K562 (cell line): ENCODE data around the gene NUDT15. TPM values are rescaled to one million over a fixed set of nuclear protein-coding genes. Genes with fewer than 3 reads are reported as not detected.

Experiments
- ATAC-seq: fragments of 200-7000 bp; cut with Tn5 transposase; 3 replicates; pipeline ENCODE4 v1.9.1; 2020; ENCODE audit warnings: moderate library complexity
- BruUV-seq: library from RNA; stranded (reverse); fragments of 400-500 nt; replicated peaks from 2 replicates; lab custom pipeline; 2021; lab: Mats Ljungman, UMichigan
- CTCF ChIA-PET: fragments of 300-600 bp; formaldehyde crosslinking; extraction: SDS; loops from one replicate; lab custom pipeline; 2021; ENCODE audit warnings: low intra/inter-chr PET ratio; lab: Yijun Ruan, JAX
- POLR2A ChIA-PET: fragments of 300-600, 350-650 bp; sonication (Branson Sonifier 250); formaldehyde crosslinking; extraction: SDS; loops from one replicate; lab custom pipeline; 2021; ENCODE audit warnings: antibody characterized with exemption, inconsistent platforms; lab: Yijun Ruan, JAX
- DNase-seq, 4 experiments: peaks; one replicate each; pipeline versions ENCODE4 v3.0.0 to v3.0.0-alpha.2; 2011 to 2018; ENCODE audit warnings: low spot score in 3 of 4, mixed read lengths in 3 of 4; ENCODE audit errors: extremely low read depth in 1 of 4
- FAIRE-seq: peaks from 2 replicates; lab custom pipeline; 2011; peaks lifted over from hg19 to GRCh38; lab: Jason Lieb, UNC
- H2AFZ ChIP-seq: 2 replicates; pipeline ENCODE4 v1.6.0; 2011; ENCODE audit warnings: low read depth, low read length, control low read depth, inconsistent platforms
- H3K27ac ChIP-seq: fragments of 200-600 bp; 3 replicates; pipeline ENCODE4 v1.8.0; 2011; ENCODE audit warnings: low read depth, mild to moderate bottlenecking, control low read depth, inconsistent platforms, low read length, moderate library complexity, mixed read lengths; ENCODE audit errors: extremely low read depth
- H3K27me3 ChIP-seq, 2 experiments: fragments of 300-600 bp in 1 of 2; 2 replicates in 1 of 2; 3 replicates in 1 of 2; pipeline versions ENCODE4 v1.6.0 to v1.8.0; 2011; ENCODE audit warnings: inconsistent platforms in 2 of 2, low read length in 2 of 2, mild to moderate bottlenecking in 1 of 2, mixed read lengths in 1 of 2, moderate library complexity in 1 of 2; ENCODE audit not compliant: control insufficient read depth in 2 of 2, insufficient read depth in 2 of 2
- H3K36me3 ChIP-seq: fragments of 300-600 bp; 3 replicates; pipeline ENCODE4 v1.8.0; 2011; ENCODE audit warnings: mild to moderate bottlenecking, low read length, inconsistent platforms; ENCODE audit not compliant: control insufficient read depth, insufficient read depth
- H3K4me1 ChIP-seq, 2 experiments: fragments of 200-600 bp in 1 of 2; replicated peaks in 1 of 2; 2 replicates in 1 of 2; 3 replicates in 1 of 2; pipeline versions ENCODE4 v1.5.1 to v1.8.0; 2011; ENCODE audit warnings: inconsistent platforms in 2 of 2, low read length in 2 of 2, mild to moderate bottlenecking in 1 of 2, mixed read lengths in 1 of 2, moderate library complexity in 1 of 2; ENCODE audit not compliant: control insufficient read depth in 2 of 2, insufficient read depth in 2 of 2
- H3K4me2 ChIP-seq: 2 replicates; pipeline ENCODE4 v1.6.1; 2011; ENCODE audit warnings: low read length, control low read depth, inconsistent platforms, mixed read lengths; ENCODE audit not compliant: insufficient read depth
- H3K4me3 ChIP-seq: fragments of 200-600 bp; sonication (generic), shearing (Covaris generic); 2 replicates; pipeline ENCODE4 v1.5.1; 2016; ENCODE audit warnings: control low read depth, inconsistent platforms
- H3K79me2 ChIP-seq: fragments of 200-600 bp; 3 replicates; pipeline ENCODE4 v1.8.0; 2011; ENCODE audit warnings: low read length, inconsistent platforms; ENCODE audit not compliant: control insufficient read depth, insufficient read depth
- H3K9ac ChIP-seq, 2 experiments: 2 replicates each; pipeline versions ENCODE4 v1.6.0 to v1.6.1; 2011; ENCODE audit warnings: low read depth in 2 of 2, low read length in 2 of 2, control low read depth in 1 of 2, inconsistent platforms in 1 of 2, mild to moderate bottlenecking in 1 of 2, mixed read lengths in 1 of 2; ENCODE audit not compliant: insufficient read depth in 1 of 2
- H3K9me1 ChIP-seq: one replicate; pipeline ENCODE4 v1.6.0; 2011; ENCODE audit warnings: inconsistent platforms, mild to moderate bottlenecking, low read length, moderate library complexity; ENCODE audit not compliant: control insufficient read depth, insufficient read depth
- H3K9me3 ChIP-seq: replicated peaks from 2 replicates; pipeline ENCODE4 v1.5.1; 2011; ENCODE audit warnings: low read depth, low read length, inconsistent platforms; ENCODE audit not compliant: control insufficient read depth, insufficient read depth
- H4K20me1 ChIP-seq: replicated peaks from 2 replicates; pipeline ENCODE4 v1.6.1; 2011; ENCODE audit warnings: low read length, inconsistent platforms, mixed read lengths; ENCODE audit not compliant: control insufficient read depth, insufficient read depth
- BRCA1 ChIP-seq, 2 experiments: fragments of 450-650 bp in 1 of 2; sonication (generic) in 1 of 2; formaldehyde crosslinking in 1 of 2; IDR thresholded peaks; 2 replicates each; pipeline versions ENCODE4 v1.5.0 to v1.6.1; 2017 to 2020; ENCODE audit warnings: mild to moderate bottlenecking in 1 of 2, missing genetic modification reagents in 1 of 2
- CCAR2 ChIP-seq: fragments of 200-400 bp; formaldehyde crosslinking; IDR thresholded peaks from 2 replicates; pipeline ENCODE4 v1.6.1; 2017; ENCODE audit warnings: mild to moderate bottlenecking, low read depth, low read length
- ELK1 ChIP-seq: sonication (generic); formaldehyde crosslinking; IDR thresholded peaks from 2 replicates; pipeline ENCODE4 v1.8.1; 2022; ENCODE audit warnings: missing genetic modification reagents
- GTF2B ChIP-seq: IDR thresholded peaks from 2 replicates; pipeline ENCODE4 v1.6.1; 2011; ENCODE audit not compliant: insufficient read length; ENCODE audit errors: extremely low read depth
- HMG20A ChIP-seq: fragments of 450-650 bp; formaldehyde crosslinking; conservative IDR thresholded peaks from 2 replicates; pipeline ENCODE4 v1.4.0; 2020; ENCODE audit warnings: mild to moderate bottlenecking, mixed read lengths
- HNRNPH1 ChIP-seq: fragments of 200-400 bp; formaldehyde crosslinking; optimal IDR thresholded peaks from 2 replicates; pipeline ENCODE3; 2017; ENCODE audit warnings: low read depth, mild to moderate bottlenecking, low read length, moderate library complexity
- IRF2 ChIP-seq: sonication (generic); formaldehyde crosslinking; IDR thresholded peaks from 2 replicates; pipeline ENCODE4 v1.8.1; 2022; ENCODE audit warnings: mild to moderate bottlenecking, missing genetic modification reagents
- JUN ChIP-seq, 2 experiments: sonication (generic) in 1 of 2; formaldehyde crosslinking in 1 of 2; IDR thresholded peaks; 2 replicates each; pipeline versions ENCODE4 v1.6.1 to v1.8.0; 2012 to 2022; ENCODE audit warnings: borderline replicate concordance in 2 of 2, mild to moderate bottlenecking in 2 of 2, improper control_type of control experiment in 1 of 2, low read depth in 1 of 2, low read length in 1 of 2, missing genetic modification reagents in 1 of 2
- NKRF ChIP-seq: fragments of 450-650 bp; IDR thresholded peaks from 2 replicates; pipeline ENCODE4 v1.6.1; 2016; ENCODE audit warnings: borderline replicate concordance
- POLR3A ChIP-seq: IDR thresholded peaks from 2 replicates; pipeline ENCODE4 v1.6.1; 2011; ENCODE audit warnings: borderline replicate concordance, mild to moderate bottlenecking, moderate library complexity; ENCODE audit not compliant: insufficient read length, insufficient read depth; ENCODE audit errors: extremely low read depth
- PTRF ChIP-seq: fragments of 450-650 bp; IDR thresholded peaks from 2 replicates; pipeline ENCODE4 v1.6.1; 2016; ENCODE audit warnings: mild to moderate bottlenecking, missing genetic modification characterization, missing compliant biosample characterization
- RBBP5 ChIP-seq: fragments of 200-600 bp; sonication (generic); IDR thresholded peaks from 2 replicates; pipeline ENCODE4 v1.6.1; 2012; ENCODE audit warnings: borderline replicate concordance, mild to moderate bottlenecking, low read length, control low read depth, inconsistent platforms; ENCODE audit not compliant: insufficient read depth, poor library complexity, severe bottlenecking
- SMARCC2 ChIP-seq: fragments of 450-650 bp; IDR thresholded peaks from 2 replicates; pipeline ENCODE4 v1.6.1; 2017; ENCODE audit warnings: antibody characterized with exemption, moderate library complexity, mild to moderate bottlenecking, low read depth
- SMC3 ChIP-seq: conservative IDR thresholded peaks from 2 replicates; pipeline ENCODE4 v1.6.1; 2011; ENCODE audit warnings: low read depth, low read length, improper control_type of control experiment; ENCODE audit not compliant: insufficient read depth
- SUPT5H ChIP-seq: fragments of 450-650 bp; IDR thresholded peaks from 2 replicates; pipeline ENCODE4 v1.6.1; 2016
- YY1 ChIP-seq, 3 experiments: IDR thresholded peaks; 2 replicates each; pipeline ENCODE4 v1.6.1; 2011; ENCODE audit warnings: low read length in 2 of 3, mild to moderate bottlenecking in 2 of 3, moderate library complexity in 2 of 3, borderline replicate concordance in 1 of 3, control low read depth in 1 of 3, low read depth in 1 of 3; ENCODE audit not compliant: insufficient read depth in 3 of 3, insufficient replicate concordance in 2 of 3, control insufficient read depth in 1 of 3, insufficient read length in 1 of 3; ENCODE audit errors: extremely low read depth in 1 of 3
- ZNF174 ChIP-seq: fragments of 250-450 bp; sonication (Bioruptor Pico); IDR thresholded peaks from 2 replicates; pipeline ENCODE4 v1.4.0; 2020; ENCODE audit warnings: mild to moderate bottlenecking
- ZNF347 ChIP-seq: fragments of 450-650 bp; formaldehyde crosslinking; IDR thresholded peaks from 2 replicates; pipeline ENCODE4 v1.4.0; 2020; ENCODE audit warnings: low read depth, mild to moderate bottlenecking, moderate library complexity
- ZNF384 ChIP-seq: IDR thresholded peaks from 2 replicates; pipeline ENCODE4 v1.6.1; 2012; ENCODE audit warnings: low read depth, low read length, improper control_type of control experiment
- WGBS: fragments of 100-300 bp; shearing (Covaris generic); methylation state at CpG from one replicate; pipeline ENCODE4 v1.1.6; 2016; ENCODE audit warnings: low coverage, mixed read lengths; ENCODE audit not compliant: insufficient coverage; ENCODE audit errors: missing lambda C conversion rate; 5-methylcytosine and 5-hydroxymethylcytosine counted together
- in situ Hi-C: fragments of 300-500 bp; cut with MboI; formaldehyde crosslinking; loops from 4 replicates; pipeline ENCODE4 v1.15.0; 2018; ENCODE audit warnings: inconsistent platforms, mixed read lengths
- intact Hi-C: fragments of 100-400 bp; cut with micrococcal nuclease; formaldehyde crosslinking; loops from 2 replicates; pipeline ENCODE4 v1.14.2; 2022
- polyA plus RNA-seq, 8 experiments: library from polyadenylated mRNA; depleted of rRNA in 4 of 8; stranded (reverse) in 5 of 8; unstranded in 3 of 8; fragments of >200 nt; fragmentation: Nextera tagmentation in 2 of 8; fragmentation: Illumina TruSeq in 1 of 8; extraction: Ambion mirVana in 2 of 8; extraction: Trizol in 1 of 8; gene quantifications; 2 replicates each; pipeline versions ENCODE4 v1.2.1 to v1.2.3, GENCODE V29; 2011 to 2014; ENCODE audit warnings: inconsistent platforms in 1 of 8, missing spikeins in 1 of 8
- total RNA-seq, 7 experiments: library from RNA; depleted of rRNA in 6 of 7; stranded (reverse); fragments of >200 nt in 6 of 7; fragmentation: Illumina TruSeq in 2 of 7; extraction: Trizol in 2 of 7; gene quantifications; 2 replicates each; pipeline versions ENCODE4 v1.2.1 to v1.2.3, GENCODE V29; 2011 to 2021; ENCODE audit warnings: low replicate concordance in 1 of 7

NUDT15 gene
- total and polyA plus RNA-seq, 9 of the 15 experiments (the other 6 are each of a cell fraction or from before 2014, with no cell fraction given), result 14.2 to 26.9 (median 21.6) TPM

- intact Hi-C loops (no loop called here), in situ Hi-C loops (no loop called here)
- no peaks in the 10 kb centered on the region for H3K36me3 ChIP-seq
- no peak overlapping the region for H3K9ac ChIP-seq
- H3K27ac ChIP-seq, result no peak overlapping the region
- WGBS, result 72% methylated on average over 2 of the region's 2 CpGs
- no peak for DNase-seq
- no peak for ATAC-seq
- FAIRE-seq, result no peak
- H3K9me3 ChIP-seq, result no peaks in the 10 kb centered on the region
- no peak overlapping the region for H3K4me2 ChIP-seq
- H3K79me2 ChIP-seq, result peaks cover 17% of the 10 kb centered on the region
- peaks cover 2 to 12% of the 10 kb centered on the region in 2 experiments; a peak in 4 of 5 replicates for H3K4me1 ChIP-seq
- no peak overlapping the region for H2AFZ ChIP-seq
- no peaks in the 10 kb centered on the region for H4K20me1 ChIP-seq
- no peaks in the 10 kb centered on the region for H3K27me3 ChIP-seq
- POLR2A ChIA-PET, result no interaction called here
- no peaks in the 10 kb centered on the region for H3K9me1 ChIP-seq
- CTCF ChIA-PET, result no interaction called here
- no peak overlapping the region for H3K4me3 ChIP-seq
- no TSS peak for BruUV-seq
- TF ChIP-seq ZNF347 (CRISPR knock-in tag) (no peak), IRF2 (CRISPR knock-in tag) (no peak), ZNF174 (CRISPR knock-in tag) (no peak), GTF2B (no peak), SMC3 (no peak), SUPT5H (no peak), SMARCC2 (no peak), NKRF (no peak), YY1 (IDR thresholded peaks at IDR 0.05; ENCODE audit: borderline replicate concordance in 1 of 3, control insufficient read depth in 1 of 3, extremely low read depth in 1 of 3, insufficient read depth in 3 of 3, insufficient read length in 1 of 3, insufficient replicate concordance in 2 of 3, low read depth in 1 of 3, low read length in 2 of 3) (no peak), HMG20A (no peak), POLR3A (no peak), HNRNPH1 (no peak), JUN (IDR thresholded peaks at IDR 0.05; ENCODE audit: borderline replicate concordance, low read depth, low read length) (no peak), JUN (CRISPR knock-in tag; IDR thresholded peaks at IDR 0.05; ENCODE audit: borderline replicate concordance) (no peak), RBBP5 (no peak), PTRF (tag) (no peak), BRCA1 (IDR thresholded peaks at IDR 0.05) (no peak), BRCA1 (CRISPR knock-in tag; IDR thresholded peaks at IDR 0.05) (no peak), ELK1 (CRISPR knock-in tag) (no peak), CCAR2 (no peak), ZNF384 (no peak)
Measured at GRCh38 chr13:48004201-48004600, 33.3 kb upstream of the NUDT15 start.
